Smooth muscle cell (in vitro differentiated cells): Measurements from ENCODE around the gene LPP. TPM values are rescaled to one million over a fixed set of nuclear protein-coding genes. Genes with fewer than 3 reads are reported as not detected.

Experiments
- DNase-seq: peaks from one replicate; lab custom pipeline; 2025; ENCODE audit not compliant: unreplicated experiment; lab: John Stamatoyannopoulos, UW
- H2AFZ ChIP-seq: fragments of 200-600 bp; sonication (generic); 2 replicates; pipeline ENCODE4 v1.6.0; 2016; ENCODE audit warnings: antibody characterized with exemption, low read depth, mild to moderate bottlenecking
- H3F3A ChIP-seq: fragments of 200-600 bp; sonication (generic); 2 replicates; pipeline ENCODE4 v1.6.0; 2017; ENCODE audit warnings: antibody characterized with exemption, low read depth
- H3K27ac ChIP-seq: fragments of 200-600 bp; sonication (generic); 2 replicates; pipeline ENCODE4 v1.5.1; 2016; ENCODE audit warnings: low read depth, mild to moderate bottlenecking
- H3K27me3 ChIP-seq: fragments of 200-600 bp; sonication (generic); 2 replicates; pipeline ENCODE4 v1.6.1; 2016; ENCODE audit warnings: low read depth, mild to moderate bottlenecking
- H3K36me3 ChIP-seq: fragments of 200-600 bp; sonication (generic); 2 replicates; pipeline ENCODE4 v1.5.1; 2016; ENCODE audit warnings: low read depth
- H3K4me1 ChIP-seq: fragments of 200-600 bp; sonication (generic); 2 replicates; pipeline ENCODE4 v1.5.1; 2016; ENCODE audit warnings: low read depth
- H3K4me2 ChIP-seq: fragments of 200-600 bp; sonication (generic); 2 replicates; pipeline ENCODE4 v1.6.0; 2016; ENCODE audit warnings: mild to moderate bottlenecking
- H3K4me3 ChIP-seq: fragments of 200-600 bp; sonication (generic); 2 replicates; pipeline ENCODE4 v1.5.1; 2016; ENCODE audit warnings: mild to moderate bottlenecking
- H3K79me2 ChIP-seq: fragments of 200-600 bp; sonication (generic); 2 replicates; pipeline ENCODE4 v1.6.0; 2016; ENCODE audit warnings: low read depth, mild to moderate bottlenecking
- H3K9ac ChIP-seq: fragments of 200-600 bp; sonication (generic); 2 replicates; pipeline ENCODE4 v1.6.0; 2016; ENCODE audit warnings: low read depth
- H3K9me3 ChIP-seq: fragments of 200-600 bp; sonication (generic); replicated peaks from 2 replicates; pipeline ENCODE4 v1.5.1; 2016; ENCODE audit warnings: low read depth
- H4K20me1 ChIP-seq: fragments of 200-600 bp; sonication (generic); 2 replicates; pipeline ENCODE4 v1.6.0; 2016; ENCODE audit warnings: low read depth
- CTCF ChIP-seq: fragments of 200-600 bp; sonication (generic); IDR thresholded peaks from 2 replicates; pipeline ENCODE4 v1.5.1; 2017; ENCODE audit warnings: borderline replicate concordance, mild to moderate bottlenecking, antibody characterized with exemption; ENCODE audit not compliant: insufficient read depth, poor library complexity, severe bottlenecking
- WGBS: methylation state at CpG from one replicate; pipeline ENCODE4 v1.1.7; 2016; ENCODE audit warnings: low lambda C conversion rate; 5-methylcytosine and 5-hydroxymethylcytosine counted together
- polyA plus RNA-seq: library from polyadenylated mRNA; unstranded; fragments of >200 nt; fragmentation: Nextera tagmentation; extraction: Ambion mirVana; gene quantifications from 2 replicates; pipeline ENCODE4 v1.2.1, GENCODE V29; 2016
- total RNA-seq: library from RNA; depleted of rRNA; stranded (reverse); fragments of >200 nt; gene quantifications from 2 replicates; pipeline ENCODE4 v1.2.3, GENCODE V29; 2014

The LPP gene
- total and polyA plus RNA-seq, 2 experiments from 2014 or later: 42.3 to 128 TPM

GRCh38 chr3:188113756-188114155 is 40.2 kb upstream of the LPP start:
- H2AFZ ChIP-seq: no peak overlapping the region
- no peaks in the 10 kb centered on the region for H3K36me3 ChIP-seq
- H3K9me3 ChIP-seq: no peaks in the 10 kb centered on the region
- H3K9ac ChIP-seq: no peak overlapping the region
- no peaks in the 10 kb centered on the region for H4K20me1 ChIP-seq
- no peaks in the 10 kb centered on the region for H3K27me3 ChIP-seq
- H3K4me2 ChIP-seq: no peak overlapping the region
- no peaks in the 10 kb centered on the region for H3K79me2 ChIP-seq
- no peak for DNase-seq
- TF ChIP-seq CTCF: no peak
- H3K27ac ChIP-seq: no peak overlapping the region
- no peaks in the 10 kb centered on the region for H3F3A ChIP-seq
- no peaks in the 10 kb centered on the region for H3K4me1 ChIP-seq
- H3K4me3 ChIP-seq: no peak overlapping the region

- no peak overlapping the region for H3K4me3 ChIP-seq
- no peak overlapping the region for H3K9ac ChIP-seq
- no peaks in the 10 kb centered on the region for H3K36me3 ChIP-seq
- peaks cover 7% of the 10 kb centered on the region for H3K4me1 ChIP-seq
- no peaks in the 10 kb centered on the region for H3K27me3 ChIP-seq
- WGBS: 72% methylated on average over 3 of the region's 3 CpGs
- no peaks in the 10 kb centered on the region for H4K20me1 ChIP-seq
- H3K9me3 ChIP-seq: no peaks in the 10 kb centered on the region
- TF ChIP-seq CTCF: no peak
- H3K4me2 ChIP-seq: no peak overlapping the region
- H3K79me2 ChIP-seq: no peaks in the 10 kb centered on the region
- DNase-seq: no peak
- H2AFZ ChIP-seq: no peak overlapping the region
- no peak overlapping the region for H3K27ac ChIP-seq
- peaks cover 10% of the 10 kb centered on the region for H3F3A ChIP-seq
These were observed 34.1 kb upstream of the LPP start for GRCh38 chr3:188119846-188120245.

- no peak for DNase-seq
- no peak for TF ChIP-seq CTCF
These were observed 31.3 kb upstream of the LPP start for GRCh38 chr3:188122571-188123169.

GRCh38 chr3:188123170-188123905 is 30.6 kb upstream of the LPP start:
- Histone ChIP-seq H3K9me3 (no peaks in the 10 kb centered on the region), H3K9ac (no peak overlapping the region), H3K4me2 (peak overlapping the region; percentile 64), H3K36me3 (no peaks in the 10 kb centered on the region), H3K27me3 (no peaks in the 10 kb centered on the region), H3F3A (peaks cover 19% of the 10 kb centered on the region), H3K4me3 (no peak overlapping the region), H3K27ac (peak overlapping the region; percentile 90), H2AFZ (no peak overlapping the region), H3K79me2 (no peaks in the 10 kb centered on the region), H4K20me1 (no peaks in the 10 kb centered on the region), H3K4me1 (peaks cover 7% of the 10 kb centered on the region)
- 64% methylated on average over 6 of the region's 6 CpGs for WGBS
- no peak for DNase-seq
- no peak for TF ChIP-seq CTCF

More at GRCh38 chr3:188122571-188123169, 31.3 kb upstream of the LPP start:
- no peak overlapping the region for H3K9ac ChIP-seq
- H3K27me3 ChIP-seq: no peaks in the 10 kb centered on the region
- H3F3A ChIP-seq: peaks cover 19% of the 10 kb centered on the region
- H3K9me3 ChIP-seq: no peaks in the 10 kb centered on the region
- 80% methylated on average over 4 of the region's 4 CpGs for WGBS
- H2AFZ ChIP-seq: no peak overlapping the region
- peaks cover 7% of the 10 kb centered on the region for H3K4me1 ChIP-seq
- H4K20me1 ChIP-seq: no peaks in the 10 kb centered on the region
- H3K27ac ChIP-seq: peak overlapping the region; percentile 90
- H3K4me3 ChIP-seq: no peak overlapping the region
- no peak overlapping the region for H3K4me2 ChIP-seq
- H3K36me3 ChIP-seq: no peaks in the 10 kb centered on the region
- H3K79me2 ChIP-seq: no peaks in the 10 kb centered on the region
